Measurements from ENCODE around the gene TIGD2.

Gene TIGD2

DNA sequence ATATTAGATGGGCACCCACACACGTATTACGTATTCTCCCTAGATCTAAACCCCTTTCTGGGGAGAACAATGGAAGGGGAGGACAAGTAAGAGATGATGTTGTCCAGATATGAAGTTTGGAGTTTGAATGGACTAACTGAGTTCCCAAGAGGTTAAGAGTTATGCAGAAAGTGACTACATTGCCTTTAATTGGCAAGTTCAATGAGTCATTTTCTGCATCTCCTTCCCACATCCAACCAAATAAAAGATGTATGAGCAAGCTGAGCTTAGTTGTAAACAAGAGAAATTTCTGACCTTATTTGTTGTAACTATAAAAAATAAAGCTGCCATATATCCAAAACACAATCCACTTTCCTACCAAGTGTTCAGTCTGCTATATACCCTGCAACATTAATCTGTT, 50.5 kb downstream of the TIGD2 start:
- in situ Hi-C loops (cut with MboI; ENCODE audit: low sequenced_read_pairs): no loop called here

DNA sequence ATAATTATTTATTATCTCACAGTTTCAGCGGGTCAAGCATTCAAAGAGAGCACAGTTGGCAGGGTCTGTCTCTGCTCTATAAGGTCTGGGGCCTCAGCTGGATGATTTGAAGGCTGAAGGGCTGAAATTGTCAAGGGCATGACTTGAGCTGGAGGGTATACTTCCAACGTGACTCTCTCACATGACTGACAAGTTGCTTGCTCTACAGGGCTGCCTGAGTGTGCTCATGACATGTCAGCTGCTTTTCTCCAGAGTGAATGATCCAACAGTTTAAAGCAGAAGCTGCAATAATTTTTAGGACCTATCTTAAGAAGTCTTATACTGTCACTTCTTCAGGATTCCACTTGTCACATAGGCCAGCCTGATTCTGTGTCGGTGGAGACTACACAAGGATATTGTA, 51.2 kb downstream of the TIGD2 start:
- in situ Hi-C loops (cut with MboI; ENCODE audit: low sequenced_read_pairs): no loop called here

DNA sequence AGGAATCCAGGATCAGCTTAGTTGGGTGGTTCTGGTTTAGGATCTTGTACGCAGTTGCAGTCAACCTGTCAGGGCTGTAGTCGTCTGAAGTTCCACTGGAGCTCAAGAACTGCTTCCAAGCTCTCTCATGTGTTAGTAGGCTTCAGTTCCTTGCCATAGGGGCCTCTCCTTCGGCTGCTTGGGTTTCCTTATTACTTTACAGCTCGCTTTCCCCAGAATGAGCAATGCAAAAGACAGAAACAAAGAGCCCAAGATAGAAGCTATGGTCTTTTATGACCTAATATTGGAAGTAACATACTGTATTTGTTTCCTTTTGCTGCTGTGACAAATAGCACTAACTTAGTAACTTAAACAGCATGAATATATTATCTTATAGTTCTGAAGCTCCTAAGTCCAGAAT, 51.7 kb downstream of the TIGD2 start:
- in situ Hi-C loops (cut with MboI; ENCODE audit: low sequenced_read_pairs): no loop called here

DNA sequence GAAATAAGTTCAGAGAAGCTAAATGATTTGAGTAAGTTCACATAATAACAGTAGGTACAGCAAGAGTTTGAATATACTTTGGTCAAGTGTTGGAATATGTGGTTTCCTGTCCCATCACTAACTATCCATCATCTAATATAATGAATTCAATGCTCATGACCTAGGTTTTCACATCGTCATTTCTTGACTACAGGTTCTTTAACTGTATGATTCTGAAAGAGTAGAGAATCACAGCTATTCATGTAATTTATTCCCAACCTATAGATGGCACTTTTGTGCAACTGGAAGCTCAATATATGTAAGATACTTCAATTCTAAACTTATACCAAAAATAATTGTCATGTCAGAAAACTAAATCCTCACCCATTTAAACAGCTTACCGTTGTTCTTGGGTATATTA, 53.1 kb downstream of the TIGD2 start:
- in situ Hi-C loops (cut with MboI; ENCODE audit: low sequenced_read_pairs): no loop called here

Measured in hTERT RPE-1 (cell line).